ENCODE data around the gene FBXO21. TPM values are rescaled to one million over a fixed set of nuclear protein-coding genes. Genes with fewer than 3 reads are reported as not detected.

The FBXO21 gene
- total RNA-seq, 4 donors from 2014 or later = 42.7 to 141 (median 80.4) TPM

DNA sequence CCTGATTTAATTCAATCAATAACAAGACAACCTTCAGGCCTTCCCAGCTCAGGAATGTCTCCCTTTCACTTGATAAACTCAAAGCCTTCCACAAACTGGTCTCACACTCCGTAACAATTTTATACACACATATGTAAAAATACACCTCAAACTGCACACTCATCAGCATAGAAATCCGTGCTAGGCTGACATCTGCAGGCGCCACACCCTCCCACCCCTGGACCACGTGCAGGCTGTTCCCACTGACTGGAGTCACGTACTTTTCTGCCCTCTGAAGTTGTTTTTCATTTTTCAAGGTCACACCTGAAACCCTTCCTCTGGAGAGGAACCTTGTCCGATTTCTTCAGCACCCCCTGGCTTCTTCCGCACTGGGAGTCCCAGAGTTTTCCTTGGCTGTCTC lies 27.6 kb downstream of the FBXO21 start:
- no peak for ATAC-seq
- Histone ChIP-seq H3K4me3 (no peak overlapping the region), H3K9me3 (no peaks in the 10 kb centered on the region), H3K27me3 (no peaks in the 10 kb centered on the region), H3K4me1 (no peaks in the 10 kb centered on the region), H3K36me3 (peaks cover 3 to 85% of the 10 kb centered on the region in 2 donors), H3K27ac (no peak overlapping the region)
- intact Hi-C loops (cut with DNase I; ENCODE audit: low total_unique reads) = no loop called here
- in situ Hi-C loops (cut with MboI; ENCODE audit: low sequenced_read_pairs in 4 of 4) = loop anchor here in 1 of 4 donors (25.0 kb wide), 1 partner anchor 450 kb away; no protein-coding TSS in a partner anchor
- DNase-seq = no peak
- TF ChIP-seq POLR2A (IDR thresholded peaks at IDR 0.05) = no peak
- TF ChIP-seq, protein P1, sequence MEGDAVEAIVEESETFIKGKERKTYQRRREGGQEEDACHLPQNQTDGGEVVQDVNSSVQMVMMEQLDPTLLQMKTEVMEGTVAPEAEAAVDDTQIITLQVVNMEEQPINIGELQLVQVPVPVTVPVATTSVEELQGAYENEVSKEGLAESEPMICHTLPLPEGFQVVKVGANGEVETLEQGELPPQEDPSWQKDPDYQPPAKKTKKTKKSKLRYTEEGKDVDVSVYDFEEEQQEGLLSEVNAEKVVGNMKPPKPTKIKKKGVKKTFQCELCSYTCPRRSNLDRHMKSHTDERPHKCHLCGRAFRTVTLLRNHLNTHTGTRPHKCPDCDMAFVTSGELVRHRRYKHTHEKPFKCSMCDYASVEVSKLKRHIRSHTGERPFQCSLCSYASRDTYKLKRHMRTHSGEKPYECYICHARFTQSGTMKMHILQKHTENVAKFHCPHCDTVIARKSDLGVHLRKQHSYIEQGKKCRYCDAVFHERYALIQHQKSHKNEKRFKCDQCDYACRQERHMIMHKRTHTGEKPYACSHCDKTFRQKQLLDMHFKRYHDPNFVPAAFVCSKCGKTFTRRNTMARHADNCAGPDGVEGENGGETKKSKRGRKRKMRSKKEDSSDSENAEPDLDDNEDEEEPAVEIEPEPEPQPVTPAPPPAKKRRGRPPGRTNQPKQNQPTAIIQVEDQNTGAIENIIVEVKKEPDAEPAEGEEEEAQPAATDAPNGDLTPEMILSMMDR (IDR thresholded peaks at IDR 0.05 in 4 of 5, conservative IDR thresholded peaks at IDR 0.05 in 1 of 5) = no peak

DNA sequence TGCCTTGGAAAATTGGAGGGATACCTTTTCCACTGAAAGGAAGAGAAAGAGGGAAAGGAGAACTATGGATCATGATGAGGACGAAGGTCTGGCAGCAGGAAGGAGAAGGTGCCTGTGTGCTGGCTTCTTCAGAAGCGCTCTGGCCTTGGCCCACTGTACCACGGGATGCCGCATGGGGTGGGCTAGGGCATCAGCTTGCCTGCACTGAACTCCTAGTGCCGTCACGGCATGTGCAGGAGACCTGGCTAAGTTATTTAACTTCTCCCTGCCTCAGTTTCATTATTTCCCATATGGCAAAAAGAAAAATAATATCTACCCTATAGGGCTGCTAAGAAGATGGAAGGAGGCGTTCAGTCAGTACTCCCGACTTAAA lies 28.1 kb downstream of the FBXO21 start:
- in situ Hi-C loops (cut with MboI; ENCODE audit: low sequenced_read_pairs in 4 of 4) = loop anchor here in 1 of 4 donors (25.0 kb wide), 1 partner anchor 450 kb away; no protein-coding TSS in a partner anchor

DNA sequence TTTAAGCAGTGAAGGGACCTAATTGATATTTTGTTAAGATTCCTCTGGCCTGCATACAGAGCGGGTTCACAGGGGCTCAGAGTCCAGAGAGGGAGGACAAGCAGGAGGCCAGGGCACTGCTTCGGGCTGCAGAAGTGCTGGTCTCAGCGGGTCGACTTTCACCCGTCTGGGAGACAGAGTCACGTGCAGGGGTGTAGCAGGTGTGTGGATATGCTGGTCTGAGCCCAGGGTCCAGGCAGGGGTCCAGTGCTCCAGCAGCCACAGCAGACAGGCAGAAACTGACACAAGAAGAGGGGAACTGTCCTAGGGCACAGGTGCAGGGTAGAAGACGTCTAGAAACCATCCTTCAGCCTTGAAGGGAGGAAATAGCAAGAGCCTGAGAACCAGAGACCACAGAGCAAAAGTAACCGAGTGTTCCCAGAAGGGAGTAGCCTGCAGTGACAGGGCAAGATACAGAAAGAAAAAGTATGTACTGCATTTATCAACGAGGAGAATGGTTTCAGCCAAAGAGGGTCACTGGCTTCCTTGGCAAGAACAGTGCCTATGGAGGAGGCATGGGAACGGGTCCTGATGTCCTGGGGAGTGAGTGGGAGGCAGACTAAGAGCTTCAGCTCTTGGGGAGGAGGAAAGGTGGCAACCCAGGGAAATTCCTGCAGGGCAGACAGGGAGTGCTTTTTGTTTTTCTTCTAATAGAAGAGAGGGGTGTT lies 28.7 kb downstream of the FBXO21 start:
- DNase-seq (no peak), ATAC-seq (no peak)
- H3K9me3 ChIP-seq = no peaks in the 10 kb centered on the region
- no peak overlapping the region for H3K27ac ChIP-seq
- H3K4me3 ChIP-seq = no peak overlapping the region
- in situ Hi-C loops (cut with MboI; ENCODE audit: low sequenced_read_pairs in 4 of 4) (loop anchor here in 1 of 4 donors (25.0 kb wide), 1 partner anchor 449 kb away; no protein-coding TSS in a partner anchor), intact Hi-C loops (cut with DNase I; ENCODE audit: low total_unique reads) (no loop called here)
- peaks cover 3 to 85% of the 10 kb centered on the region in 2 donors for H3K36me3 ChIP-seq
- no peak for TF ChIP-seq POLR2A (IDR thresholded peaks at IDR 0.05)
- TF ChIP-seq, protein P1 (IDR thresholded peaks at IDR 0.05 in 4 of 5, conservative IDR thresholded peaks at IDR 0.05 in 1 of 5) = no peak
- no peaks in the 10 kb centered on the region for H3K27me3 ChIP-seq
- no peaks in the 10 kb centered on the region for H3K4me1 ChIP-seq

More for the DNA sequence above, 28.1 kb downstream of the FBXO21 start:
- intact Hi-C loops (cut with DNase I; ENCODE audit: low total_unique reads) = no loop called here
- DNase-seq = no peak
- H3K4me1 ChIP-seq = no peaks in the 10 kb centered on the region
- H3K4me3 ChIP-seq = no peak overlapping the region
- H3K27ac ChIP-seq = no peak overlapping the region
- peaks cover 3 to 85% of the 10 kb centered on the region in 2 donors for H3K36me3 ChIP-seq
- H3K9me3 ChIP-seq = no peaks in the 10 kb centered on the region
- H3K27me3 ChIP-seq = no peaks in the 10 kb centered on the region
- no peak for ATAC-seq
- no peak for TF ChIP-seq POLR2A (IDR thresholded peaks at IDR 0.05)
- TF ChIP-seq, protein P1 (IDR thresholded peaks at IDR 0.05 in 4 of 5, conservative IDR thresholded peaks at IDR 0.05 in 1 of 5) = no peak

DNA sequence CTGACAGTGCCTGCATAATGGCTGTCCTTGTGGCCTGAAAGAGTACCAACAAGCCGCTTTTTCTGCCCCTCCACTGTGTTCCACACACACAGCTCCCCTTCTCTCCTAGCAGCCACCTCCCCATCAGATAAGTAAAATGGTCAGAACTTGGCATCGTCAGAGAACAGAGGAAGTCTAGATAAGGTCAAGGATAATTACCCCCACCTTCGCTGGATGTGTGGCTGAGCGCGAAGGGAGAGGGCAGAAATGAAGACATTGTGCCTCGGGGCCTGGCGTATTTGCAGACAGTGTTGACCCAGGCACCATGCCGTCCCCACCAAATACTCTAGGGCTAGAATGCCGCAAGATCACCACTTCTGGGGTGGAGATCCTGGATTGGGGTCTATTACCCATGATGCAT lies 30.6 kb downstream of the FBXO21 start:
- in situ Hi-C loops (cut with MboI; ENCODE audit: low sequenced_read_pairs in 4 of 4) = loop anchor here in 1 of 4 donors (25.0 kb wide), 1 partner anchor 447 kb away; no protein-coding TSS in a partner anchor
- ATAC-seq (no peak), DNase-seq (no peak)
- TF ChIP-seq, protein P1 (IDR thresholded peaks at IDR 0.05 in 4 of 5, conservative IDR thresholded peaks at IDR 0.05 in 1 of 5) = no peak
- TF ChIP-seq POLR2A (IDR thresholded peaks at IDR 0.05) = no peak
- H3K4me3 ChIP-seq = no peak overlapping the region
- H3K9me3 ChIP-seq = no peaks in the 10 kb centered on the region
- no peaks in the 10 kb centered on the region for H3K27me3 ChIP-seq
- no peak overlapping the region for H3K27ac ChIP-seq
- intact Hi-C loops (cut with DNase I; ENCODE audit: low total_unique reads) = loop anchor here (10.0 kb wide), 1 partner anchor 135 kb away; no protein-coding TSS in a partner anchor
- H3K36me3 ChIP-seq = peaks cover 0 to 85% of the 10 kb centered on the region in 2 donors
- H3K4me1 ChIP-seq = no peaks in the 10 kb centered on the region

All from gastrocnemius medialis (tissue), 4 donors.